GM12878 (cell line): ENCODE data around the gene WFS1. TPM values are rescaled to one million over a fixed set of nuclear protein-coding genes. Genes with fewer than 3 reads are reported as not detected.

Experiments
- ATAC-seq: fragments of 200-7000 bp; cut with Tn5 transposase; 3 replicates; pipeline ENCODE4 v1.9.1; 2020; ENCODE audit warnings: mild to moderate bottlenecking, moderate library complexity
- BruUV-seq: library from RNA; stranded (reverse); fragments of 400-500 nt; replicated peaks from 2 replicates; lab custom pipeline; 2021; lab: Mats Ljungman, UMichigan
- CTCF ChIA-PET: fragments of 300-600 bp; sonication (Branson Sonifier 250); formaldehyde crosslinking; extraction: SDS; loops from one replicate; lab custom pipeline; 2021; ENCODE audit warnings: inconsistent platforms; lab: Yijun Ruan, JAX
- POLR2A ChIA-PET: fragments of 350-600 bp; formaldehyde crosslinking; extraction: SDS; loops from one replicate; lab custom pipeline; 2021; ENCODE audit warnings: inconsistent platforms; lab: Charles Lee
- RAD21 ChIA-PET: fragments of 300-600 bp; sonication (Branson Sonifier 250); formaldehyde crosslinking; loops from one replicate; lab custom pipeline; 2023; ENCODE audit warnings: antibody characterized with exemption; ENCODE audit not compliant: unreplicated experiment; lab: Charles Lee
- SMC1A ChIA-PET: fragments of 300-600 bp; sonication (Branson Sonifier 250); formaldehyde crosslinking; loops from one replicate; lab custom pipeline; 2023; ENCODE audit not compliant: unreplicated experiment, uncharacterized antibody; lab: Charles Lee
- DNase-seq: peaks from one replicate; pipeline ENCODE4 v3.0.0-alpha.2; 2011; ENCODE audit warnings: low read depth, low spot score
- FAIRE-seq: peaks from 3 replicates; lab custom pipeline; 2011; peaks lifted over from hg19 to GRCh38; lab: Jason Lieb, UNC
- H2AFZ ChIP-seq: 2 replicates; pipeline ENCODE4 v1.6.0; 2011; ENCODE audit warnings: low read depth, low read length, control low read depth; ENCODE audit not compliant: control insufficient read depth
- H3K27ac ChIP-seq: 2 replicates; pipeline ENCODE4 v1.5.1; 2011; ENCODE audit warnings: control low read depth; ENCODE audit not compliant: control insufficient read depth, insufficient read depth
- H3K27me3 ChIP-seq, 2 experiments: replicated peaks in 1 of 2; 2 replicates each; pipeline versions ENCODE4 v1.6.0 to v1.6.1; 2011; ENCODE audit warnings: low read length in 1 of 2; ENCODE audit not compliant: control insufficient read depth in 2 of 2, insufficient read depth in 2 of 2
- H3K36me3 ChIP-seq, 2 experiments: 2 replicates each; pipeline ENCODE4 v1.5.1; 2011; ENCODE audit warnings: low read length in 1 of 2; ENCODE audit not compliant: control insufficient read depth in 2 of 2, insufficient read depth in 2 of 2
- H3K4me1 ChIP-seq: 2 replicates; pipeline ENCODE4 v1.6.1; 2011; ENCODE audit warnings: mild to moderate bottlenecking, low read length, moderate library complexity, mixed read lengths; ENCODE audit not compliant: control insufficient read depth, insufficient read depth
- H3K4me2 ChIP-seq: 2 replicates; pipeline ENCODE4 v1.6.0; 2011; ENCODE audit warnings: control low read depth; ENCODE audit not compliant: control insufficient read depth, insufficient read depth
- H3K4me3 ChIP-seq: fragments of 200-600 bp; sonication (generic); 2 replicates; pipeline ENCODE4 v1.5.1; 2016
- H3K79me2 ChIP-seq: 2 replicates; pipeline ENCODE4 v1.6.0; 2011; ENCODE audit warnings: low read length; ENCODE audit not compliant: control insufficient read depth, insufficient read depth
- H3K9ac ChIP-seq: 2 replicates; pipeline ENCODE4 v1.8.0; 2011; ENCODE audit warnings: low read length, control low read depth, mixed read lengths; ENCODE audit not compliant: control insufficient read depth, insufficient read depth
- H3K9me3 ChIP-seq: replicated peaks from 3 replicates; pipeline ENCODE4 v1.5.1; 2011; ENCODE audit warnings: mild to moderate bottlenecking, low read length; ENCODE audit not compliant: control insufficient read depth, insufficient read depth
- H4K20me1 ChIP-seq: 2 replicates; pipeline ENCODE4 v1.6.0; 2011; ENCODE audit not compliant: control insufficient read depth, insufficient read depth
- CUX1 ChIP-seq: IDR thresholded peaks from 2 replicates; pipeline ENCODE4 v1.6.1; 2012; ENCODE audit warnings: improper control_type of control experiment, low read depth, low read length; ENCODE audit not compliant: insufficient replicate concordance
- E4F1 ChIP-seq: fragments of 450-650 bp; IDR thresholded peaks from 2 replicates; pipeline ENCODE4 v1.6.1; 2018; ENCODE audit warnings: borderline replicate concordance, mild to moderate bottlenecking; ENCODE audit not compliant: partially characterized antibody
- GABPA ChIP-seq: IDR thresholded peaks from 2 replicates; pipeline ENCODE4 v1.6.1; 2014; ENCODE audit warnings: antibody characterized with exemption, low read depth, mild to moderate bottlenecking, inconsistent platforms
- HDAC6 ChIP-seq: fragments of 200-600 bp; sonication (generic); IDR thresholded peaks from one replicate; pipeline ENCODE4 v1.8.0; 2017; ENCODE audit warnings: antibody characterized with exemption; ENCODE audit not compliant: unreplicated experiment
- MAX ChIP-seq: IDR thresholded peaks from 2 replicates; pipeline ENCODE4 v1.6.1; 2012; ENCODE audit warnings: low read depth, low read length, improper control_type of control experiment
- POLR2A ChIP-seq: IDR thresholded peaks from 2 replicates; pipeline ENCODE4 v1.6.1; 2011; ENCODE audit warnings: low read depth, mild to moderate bottlenecking, low read length
- SIX5 ChIP-seq: IDR thresholded peaks from 2 replicates; pipeline ENCODE4 v1.6.1; 2011; ENCODE audit warnings: mild to moderate bottlenecking, low read depth, low read length, moderate library complexity; ENCODE audit not compliant: severe bottlenecking
- SREBF1 ChIP-seq: IDR thresholded peaks from 2 replicates; pipeline ENCODE4 v1.6.1; 2012; ENCODE audit warnings: mild to moderate bottlenecking, low read length
- ZBTB4 ChIP-seq: fragments of 450-650 bp; formaldehyde crosslinking; IDR thresholded peaks from 2 replicates; pipeline ENCODE4 v1.4.0; 2022; ENCODE audit warnings: mild to moderate bottlenecking, moderate library complexity
- WGBS: methylation state at CpG from one replicate; pipeline ENCODE4 v1.1.6; 2016; ENCODE audit warnings: low lambda C conversion rate; ENCODE audit not compliant: insufficient replicate concordance, insufficient coverage; ENCODE audit errors: missing lambda C conversion rate; 5-methylcytosine and 5-hydroxymethylcytosine counted together
- in situ Hi-C: fragments of 300-500 bp; cut with MboI; formaldehyde crosslinking; loops from 9 replicates; pipeline ENCODE4 v1.14.3; 2018; ENCODE audit warnings: mixed read lengths
- intact Hi-C: fragments of 100-400 bp; cut with micrococcal nuclease; formaldehyde crosslinking; loops from one replicate; pipeline ENCODE4 v1.14.2; 2022; ENCODE audit not compliant: unreplicated experiment
- polyA plus RNA-seq, 11 experiments: library from polyadenylated mRNA; depleted of rRNA in 4 of 11; unstranded in 6 of 11; stranded (reverse) in 5 of 11; fragments of >200 nt; fragmentation: Nextera tagmentation in 4 of 11; fragmentation: Illumina TruSeq in 1 of 11; extraction: Ambion mirVana in 4 of 11; extraction: Trizol in 1 of 11; gene quantifications; 1 replicate in 1 of 11; 2 replicates in 10 of 11; pipeline versions ENCODE4 v1.2.1 to v1.2.3, GENCODE V29; 2011 to 2016; ENCODE audit warnings: inconsistent platforms in 2 of 11, missing spikeins in 2 of 11, low read depth in 1 of 11
- total RNA-seq, 4 experiments: library from RNA; depleted of rRNA in 3 of 4; stranded (reverse); fragments of >200 nt in 3 of 4; fragmentation: Illumina TruSeq in 1 of 4; extraction: Trizol in 1 of 4; gene quantifications; 2 replicates each; pipeline versions ENCODE4 v1.2.1 to v1.2.3, GENCODE V29; 2013 to 2021
- TF ChIP-seq, protein P1 (sequence below): fragments of 450-650 bp; IDR thresholded peaks from 2 replicates; pipeline ENCODE4 v1.6.1; 2014; ENCODE audit warnings: mild to moderate bottlenecking

The WFS1 gene
- total and polyA plus RNA-seq, 10 of the 15 experiments (the other 5 are each of a cell fraction or from before 2014, with no cell fraction given): 0.31 to 4.7 (median 2.0) TPM

DNA sequence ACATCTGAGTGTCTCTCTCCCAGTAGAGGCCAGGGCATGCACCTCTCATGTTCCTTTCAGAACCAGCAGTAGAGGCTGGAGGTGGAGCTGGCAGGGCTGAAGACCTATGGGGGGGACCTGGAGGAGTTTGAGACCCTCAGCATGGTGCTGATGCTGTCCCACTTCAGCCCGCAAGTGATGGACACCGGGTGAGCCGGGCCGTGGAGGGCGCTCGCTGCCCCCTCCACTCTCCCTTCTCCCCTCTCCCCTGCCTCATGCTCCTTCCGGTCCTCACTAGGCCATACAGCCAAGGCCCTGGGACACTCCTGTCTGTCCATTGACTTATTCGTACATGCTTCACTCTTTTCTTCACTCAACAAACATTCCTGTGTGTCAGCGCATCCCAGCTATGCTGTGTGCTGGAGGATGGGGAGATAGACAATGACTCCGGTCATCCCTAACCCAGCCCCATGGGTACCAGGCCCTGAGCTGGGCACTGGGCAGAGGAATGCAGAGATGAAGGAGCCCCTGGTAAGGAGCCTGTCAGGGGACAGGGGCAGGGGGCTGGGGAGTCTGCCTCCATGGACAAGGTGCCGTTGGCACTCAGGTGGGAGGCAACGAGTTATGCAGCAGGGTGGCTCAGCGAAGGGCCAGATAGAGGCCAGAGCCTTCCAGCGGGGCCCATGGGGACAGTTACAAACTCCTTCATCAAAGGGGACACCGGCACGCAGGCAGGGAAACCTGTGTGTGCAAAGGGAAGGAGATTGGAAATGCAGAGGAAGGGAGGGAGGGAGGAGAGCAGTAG, 28.4 kb upstream of the WFS1 start:
- no peak for DNase-seq
- TF ChIP-seq, protein P1, sequence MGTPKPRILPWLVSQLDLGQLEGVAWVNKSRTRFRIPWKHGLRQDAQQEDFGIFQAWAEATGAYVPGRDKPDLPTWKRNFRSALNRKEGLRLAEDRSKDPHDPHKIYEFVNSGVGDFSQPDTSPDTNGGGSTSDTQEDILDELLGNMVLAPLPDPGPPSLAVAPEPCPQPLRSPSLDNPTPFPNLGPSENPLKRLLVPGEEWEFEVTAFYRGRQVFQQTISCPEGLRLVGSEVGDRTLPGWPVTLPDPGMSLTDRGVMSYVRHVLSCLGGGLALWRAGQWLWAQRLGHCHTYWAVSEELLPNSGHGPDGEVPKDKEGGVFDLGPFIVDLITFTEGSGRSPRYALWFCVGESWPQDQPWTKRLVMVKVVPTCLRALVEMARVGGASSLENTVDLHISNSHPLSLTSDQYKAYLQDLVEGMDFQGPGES: no peak
- TF ChIP-seq HDAC6: no peak
- TF ChIP-seq E4F1: no peak
- TF ChIP-seq CUX1: no peak
- TF ChIP-seq ZBTB4 (CRISPR knock-in tag): no peak
- TF ChIP-seq GABPA: no peak
- no peak for TF ChIP-seq POLR2A
- TF ChIP-seq MAX: no peak
- TF ChIP-seq SIX5: no peak
- TF ChIP-seq SREBF1: no peak

More for the DNA sequence above, 28.4 kb upstream of the WFS1 start:
- no TSS peak for BruUV-seq
- Histone ChIP-seq H3K36me3 (no peaks in the 10 kb centered on the region), H3K27me3 (no peaks in the 10 kb centered on the region; a peak in 1 of 4 replicates), H2AFZ (no peak overlapping the region), H3K4me1 (no peaks in the 10 kb centered on the region), H3K9ac (no peak overlapping the region), H3K27ac (no peak overlapping the region), H3K4me2 (no peak overlapping the region), H3K79me2 (no peaks in the 10 kb centered on the region), H3K4me3 (no peak overlapping the region), H4K20me1 (no peaks in the 10 kb centered on the region), H3K9me3 (peaks cover 12% of the 10 kb centered on the region; the same call in 2 of the 3 replicates)
- in situ Hi-C loops (no loop called here), intact Hi-C loops (no loop called here)
- WGBS: 51% methylated on average over 16 of the region's 16 CpGs
- ATAC-seq (no peak), FAIRE-seq (no peak)
- POLR2A ChIA-PET: no interaction called here
- CTCF ChIA-PET: interaction anchor here (1.3 kb wide), 1 partner anchor 107 kb away, joined by 3 read pairs; no protein-coding TSS in a partner anchor
- RAD21 ChIA-PET: no interaction called here
- SMC1A ChIA-PET: interaction anchor here (2.4 kb wide), 1 partner anchor 8 kb away, joined by 9 read pairs; no protein-coding TSS in a partner anchor
